ENCODE results near the gene FSTL5. TPM values are rescaled to one million over a fixed set of nuclear protein-coding genes. Genes with fewer than 3 reads are reported as not detected.

FSTL5 gene
- total and polyA plus RNA-seq, 10 of the 15 experiments (the other 5 are each of a cell fraction or from before 2014, with no cell fraction given) = 0.04 to 2.4 (median 0.08) TPM; not detected in 4

- CTCF ChIA-PET = no interaction called here
- ATAC-seq (no peak), DNase-seq (ENCODE audit: low read depth, low spot score) (no peak), FAIRE-seq (no peak)
- H3K4me1 ChIP-seq (ENCODE audit: control insufficient read depth, insufficient read depth, low read length) = no peaks in the 10 kb centered on the region
- intact Hi-C loops (cut with micrococcal nuclease; ENCODE audit: unreplicated experiment) = no loop called here
- H3K9ac ChIP-seq (ENCODE audit: control insufficient read depth, insufficient read depth, low read length) = no peak overlapping the region
- SMC1A ChIA-PET (ENCODE audit: uncharacterized antibody, unreplicated experiment) = interaction anchor here (1.2 to 1.3 kb wide), 2 partner anchors 8 to 28 kb away, joined by 3 read pairs; no protein-coding TSS in a partner anchor
- H3K79me2 ChIP-seq (ENCODE audit: control insufficient read depth, insufficient read depth, low read length) = no peaks in the 10 kb centered on the region
- H3K4me2 ChIP-seq (ENCODE audit: control insufficient read depth, insufficient read depth) = no peak overlapping the region
- TF ChIP-seq RBBP5 (conservative IDR thresholded peaks at IDR 0.05) (no peak), HDGF (IDR thresholded peaks at IDR 0.05) (no peak), TAF1 (IDR thresholded peaks at IDR 0.05; ENCODE audit: borderline replicate concordance, low read depth, low read length) (no peak), CBX3 (IDR thresholded peaks at IDR 0.05; ENCODE audit: borderline replicate concordance, low read depth) (no peak), PML (IDR thresholded peaks at IDR 0.05; ENCODE audit: low read length) (no peak), RAD21 (IDR thresholded peaks at IDR 0.05; ENCODE audit: insufficient read depth, low read depth, low read length) (no peak), MEF2A (IDR thresholded peaks at IDR 0.05; ENCODE audit: insufficient read depth, low read depth, low read length) (no peak), NBN (IDR thresholded peaks at IDR 0.05) (no peak), FOS (IDR thresholded peaks at IDR 0.05; ENCODE audit: borderline replicate concordance, extremely low read depth, insufficient read length) (no peak), USF2 (IDR thresholded peaks at IDR 0.05; ENCODE audit: borderline replicate concordance, low read depth, low read length) (no peak), RB1 (IDR thresholded peaks at IDR 0.05; ENCODE audit: borderline replicate concordance) (no peak), KAT2A (conservative IDR thresholded peaks at IDR 0.05; ENCODE audit: control insufficient read depth, low read depth, low read length) (no peak), MXI1 (IDR thresholded peaks at IDR 0.05; ENCODE audit: low read depth, low read length) (no peak), STAT3 (IDR thresholded peaks at IDR 0.05; ENCODE audit: low read depth, low read length) (no peak), REST (IDR thresholded peaks at IDR 0.05; ENCODE audit: low read depth, low read length) (no peak)
- in situ Hi-C loops (cut with MboI) = no loop called here
- H3K9me3 ChIP-seq (replicated peaks; ENCODE audit: control insufficient read depth, insufficient read depth, low read length) = no peaks in the 10 kb centered on the region
- no peak overlapping the region for H2AFZ ChIP-seq (ENCODE audit: control insufficient read depth, low read depth, low read length)
- BruUV-seq (replicated peaks) = no TSS peak
- RAD21 ChIA-PET (ENCODE audit: unreplicated experiment) = no interaction called here
- H4K20me1 ChIP-seq (ENCODE audit: control insufficient read depth, insufficient read depth) = no peaks in the 10 kb centered on the region
- no peak overlapping the region for H3K4me3 ChIP-seq
- H3K27me3 ChIP-seq (replicated peaks in 1 of 2; ENCODE audit: control insufficient read depth in 2 of 2, insufficient read depth in 2 of 2, low read length in 1 of 2) = no peaks in the 10 kb centered on the region
- no peaks in the 10 kb centered on the region for H3K36me3 ChIP-seq (ENCODE audit: control insufficient read depth in 2 of 2, insufficient read depth in 2 of 2, low read length in 1 of 2)
- H3K27ac ChIP-seq (ENCODE audit: control insufficient read depth, insufficient read depth) = no peak overlapping the region
- 41% methylated on average over 3 of the region's 3 CpGs for WGBS (ENCODE audit: insufficient coverage, insufficient replicate concordance, low lambda C conversion rate, missing lambda C conversion rate)
- POLR2A ChIA-PET = interaction anchor here (0.7 kb wide), 1 partner anchor 861 kb away, joined by 3 read pairs; no protein-coding TSS in a partner anchor
These were observed 812.9 kb downstream of the FSTL5 start for GRCh38 chr4:161350946-161351345.

All from GM12878 (cell line).